Inflammatory macrophage treated with lipopolysaccharide for 4 hours (primary cell): ENCODE data around the gene SRSF5.
"Not testable (repeated sequence)": the region's sequence is repeated elsewhere in the genome, so short reads cannot be mapped to it uniquely, and the experiment has no call there.

Experiments
- DNase-seq: peaks from one replicate; pipeline ENCODE4 v3.0.0-alpha.2; 2020

Gene SRSF5

DNA sequence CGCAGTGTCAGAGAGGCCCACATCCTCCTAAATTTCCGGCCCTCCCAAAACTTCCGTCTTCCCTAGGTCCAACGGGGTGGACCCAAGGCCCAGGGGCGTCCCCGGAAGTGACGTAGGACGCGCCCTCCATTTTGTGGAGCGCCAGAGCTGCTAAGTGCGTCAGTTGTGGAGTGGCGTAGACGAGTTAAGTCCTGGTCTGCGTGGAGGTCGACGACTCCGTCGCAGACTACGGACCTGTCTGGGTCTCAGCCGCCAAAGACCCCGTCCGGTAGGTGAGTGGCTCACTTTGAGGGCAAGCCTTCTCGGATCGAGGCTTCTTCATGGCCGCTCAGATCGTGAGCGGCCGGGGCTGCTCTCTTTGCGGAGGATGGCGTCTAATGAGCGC, at the start of gene SRSF5:
Gene SRSF5, plus strand, starts transcription at position 159 of the 385 bp plus-strand sequence. CDS start 1,015 bp downstream, outside the sequence.
- DNase-seq = peak; percentile 99

DNA sequence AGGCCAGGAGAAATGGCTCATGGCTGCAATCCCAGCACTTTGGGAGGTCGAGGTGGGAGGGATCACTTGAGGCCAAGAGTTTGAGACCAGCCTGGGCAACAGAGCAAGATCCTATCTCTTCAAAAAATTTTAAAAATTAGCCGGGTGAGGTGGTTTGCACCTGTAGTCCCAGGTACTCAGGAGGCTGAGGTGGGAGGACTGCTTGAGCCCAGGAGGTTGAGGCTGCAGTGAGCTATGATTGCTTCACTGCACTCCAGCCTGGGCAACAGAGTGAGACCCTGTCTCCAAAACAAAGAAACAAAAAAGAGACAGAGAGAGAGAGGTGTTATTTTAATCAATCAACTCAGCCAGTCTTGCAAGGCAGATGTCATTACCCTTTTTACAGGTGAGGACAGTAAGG, 48.3 kb upstream of the SRSF5 start:
- DNase-seq = not testable (repeated sequence)

DNA sequence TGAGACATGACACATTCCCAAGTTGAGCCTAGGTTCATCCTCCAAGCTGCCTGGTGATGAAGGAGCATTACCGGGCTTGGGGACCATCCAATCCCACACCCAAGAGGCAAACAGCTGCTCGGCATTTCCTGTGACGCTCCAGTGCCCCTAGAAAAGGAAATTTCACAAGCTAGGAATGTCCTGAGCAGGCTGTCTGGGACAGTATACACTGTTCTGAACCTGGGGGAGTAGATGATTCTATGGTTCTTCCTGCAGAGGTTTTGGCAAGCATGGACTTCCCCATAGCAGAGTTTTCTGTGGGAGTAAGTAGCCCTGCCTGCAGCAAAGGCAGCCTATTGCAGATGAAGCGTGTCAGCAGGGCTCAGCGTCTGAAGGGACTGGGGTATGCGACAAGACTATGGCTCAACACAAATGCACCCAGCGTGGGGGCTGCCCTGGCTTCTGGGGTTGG, 47.4 kb upstream of the SRSF5 start:
- peak; percentile 99 for DNase-seq

DNA sequence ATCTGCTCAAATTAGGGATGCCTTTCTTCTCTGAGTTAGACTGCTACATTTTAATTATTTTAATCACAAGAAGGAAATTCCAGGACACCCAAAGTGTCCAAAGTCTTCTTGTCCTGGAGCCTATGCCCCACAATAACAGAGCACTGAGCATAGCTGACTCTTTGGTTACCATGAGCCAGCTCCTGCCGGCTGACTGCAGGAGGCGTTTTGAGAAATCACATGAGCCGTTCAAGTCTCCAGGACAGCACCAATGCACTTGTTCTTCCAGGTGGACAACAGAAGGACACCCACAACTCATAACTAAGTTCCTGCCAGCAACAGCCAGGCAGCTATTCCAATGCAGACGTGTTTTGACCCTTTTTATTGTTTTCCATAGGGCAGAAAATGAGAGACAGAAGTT, 46.0 kb upstream of the SRSF5 start:
- no peak for DNase-seq

DNA sequence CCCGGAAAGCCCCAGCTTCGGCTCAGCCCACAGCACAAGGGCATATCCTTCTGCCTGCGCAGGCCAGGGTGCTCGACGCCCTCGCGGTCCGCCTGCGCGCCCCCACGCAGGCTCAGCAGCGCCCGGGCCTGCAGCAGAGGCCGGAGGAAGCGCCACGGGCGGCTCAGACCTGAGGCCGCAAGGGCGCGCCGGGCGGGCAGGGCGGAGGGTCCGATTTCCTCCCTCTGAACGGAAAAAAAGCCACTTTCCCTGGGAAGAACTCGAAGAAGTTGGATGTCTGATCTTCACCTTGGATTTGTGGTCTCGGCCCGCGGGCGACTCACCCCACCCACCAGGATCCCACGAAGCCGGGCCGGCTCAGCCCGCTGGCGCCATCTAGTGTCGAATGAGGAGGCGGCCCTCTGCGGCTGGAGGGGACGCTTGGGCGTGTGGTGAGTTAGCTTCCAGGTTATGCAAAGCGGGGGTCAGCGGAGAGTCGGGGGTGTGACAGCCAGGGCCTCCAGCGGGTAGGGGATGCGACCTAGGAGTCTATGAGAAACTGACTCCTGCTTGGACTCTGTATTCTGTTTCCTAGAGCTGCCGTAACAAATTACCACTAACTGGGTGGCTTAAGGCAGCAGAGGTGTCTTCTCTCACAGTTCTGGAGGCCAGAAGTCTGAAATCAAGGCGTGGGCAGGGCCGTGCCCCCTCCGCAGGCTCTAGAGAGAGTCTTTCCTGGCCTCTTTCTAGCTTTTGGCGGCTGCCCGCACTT, 40.0 kb upstream of the SRSF5 start:
- peak; percentile 87 for DNase-seq

DNA sequence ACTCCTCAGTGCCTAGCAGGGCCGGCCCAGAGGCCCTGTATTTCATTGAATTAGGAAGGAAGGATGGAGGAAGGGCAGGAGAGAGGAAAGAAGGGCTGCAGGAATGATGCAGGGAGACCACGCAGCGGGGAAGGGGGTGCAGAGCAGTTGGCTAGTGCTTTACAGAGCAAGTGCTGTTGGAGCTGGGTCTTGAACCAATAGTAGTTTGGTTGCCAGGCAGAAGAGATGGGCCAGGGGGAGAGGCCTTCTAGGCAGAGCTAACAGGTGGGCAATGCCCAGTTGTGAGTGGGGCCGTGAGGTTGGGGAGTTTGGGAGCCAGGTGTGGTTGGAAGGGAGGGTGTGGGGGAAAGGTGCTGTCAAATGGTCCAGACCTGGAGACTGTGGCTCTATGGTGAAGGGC, 39.1 kb upstream of the SRSF5 start:
- no peak for DNase-seq

DNA sequence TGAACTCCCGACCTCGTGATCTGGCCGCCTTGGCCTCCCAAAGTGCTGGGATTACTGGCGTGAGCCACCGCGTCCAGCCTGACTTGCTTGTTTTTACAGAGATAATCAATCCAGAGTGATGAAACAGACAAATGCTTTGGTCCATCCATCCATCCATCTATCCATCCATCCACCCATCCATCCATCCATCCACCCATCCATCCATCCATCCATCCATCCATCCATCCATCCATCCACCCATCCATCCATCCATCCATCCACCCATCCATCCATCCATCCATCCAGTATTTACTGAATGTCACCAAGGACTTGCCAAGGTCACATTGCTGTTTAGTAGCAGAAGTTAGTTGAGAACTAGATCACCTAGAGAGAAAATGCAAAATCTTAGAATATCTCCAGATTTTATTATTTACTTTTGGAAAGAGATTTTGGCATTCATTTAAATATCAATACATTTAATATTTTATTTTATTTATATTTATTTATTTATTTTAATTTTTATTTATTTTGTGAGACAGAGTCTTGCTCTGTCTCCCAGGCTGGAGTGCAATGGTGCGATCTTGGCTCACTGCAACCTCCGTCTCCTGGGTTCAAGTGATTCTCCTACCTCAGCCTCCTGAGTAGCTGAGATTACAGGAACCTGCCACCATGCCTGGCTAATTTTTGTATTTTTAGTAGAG, 34.9 kb upstream of the SRSF5 start:
- DNase-seq = not testable (repeated sequence)

DNA sequence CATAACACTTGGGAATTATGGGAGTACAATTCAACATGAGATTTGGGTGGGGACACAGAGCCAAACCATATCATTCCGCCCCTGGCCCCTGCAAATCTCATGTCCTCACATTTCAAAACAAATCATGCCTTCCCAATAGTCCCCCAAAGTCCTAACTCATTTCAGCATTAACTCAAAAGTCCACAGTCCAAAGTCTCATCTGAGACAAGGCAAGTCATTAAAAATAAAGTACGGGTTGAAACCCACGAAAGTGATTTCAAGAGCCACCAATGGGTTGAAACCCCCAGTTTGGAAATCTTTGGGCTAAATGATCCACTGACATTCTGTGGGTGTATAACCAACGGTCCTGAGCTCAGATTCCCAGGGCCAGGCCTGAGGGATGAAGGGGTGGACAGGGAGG, 30.5 kb upstream of the SRSF5 start:
- not testable (repeated sequence) for DNase-seq

DNA sequence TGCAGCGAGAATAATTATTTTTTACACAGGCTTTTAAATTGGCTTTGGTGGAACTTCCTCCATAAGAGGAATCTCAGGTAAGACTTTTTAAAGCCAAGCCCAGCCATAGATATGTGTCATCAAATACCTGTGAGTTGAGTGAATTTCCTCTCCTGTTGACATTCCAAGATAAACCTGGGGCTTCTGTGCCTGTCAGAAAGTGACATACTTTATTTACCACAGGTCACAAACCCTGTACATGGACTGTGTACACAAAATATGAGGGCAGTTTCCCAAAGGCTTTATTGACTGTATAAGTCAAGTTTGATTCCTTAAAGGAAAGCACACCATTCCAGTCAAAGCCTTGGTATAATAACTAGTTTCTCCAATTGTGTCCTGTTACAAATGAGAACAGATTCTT, 25.9 kb upstream of the SRSF5 start:
- no peak for DNase-seq

DNA sequence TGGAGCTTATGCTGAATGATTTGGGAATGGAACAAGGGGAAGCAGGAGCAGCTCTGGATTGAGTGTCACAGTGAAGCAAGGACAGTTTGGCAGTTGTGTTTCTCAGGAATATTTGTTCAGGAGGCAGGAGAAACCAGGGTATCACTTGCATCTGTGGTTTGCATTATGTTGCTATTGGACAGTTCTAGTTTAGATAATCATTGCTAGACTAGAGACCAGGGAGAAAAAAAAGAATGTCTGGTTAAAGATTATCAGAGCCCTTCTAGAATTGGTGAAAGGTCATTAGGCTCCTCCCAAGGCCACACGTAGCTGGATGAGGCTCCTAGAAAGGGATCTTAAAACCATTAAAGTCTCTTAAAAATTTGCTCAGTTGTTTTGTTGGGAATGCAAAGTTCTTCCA, 17.0 kb upstream of the SRSF5 start:
- no peak for DNase-seq

DNA sequence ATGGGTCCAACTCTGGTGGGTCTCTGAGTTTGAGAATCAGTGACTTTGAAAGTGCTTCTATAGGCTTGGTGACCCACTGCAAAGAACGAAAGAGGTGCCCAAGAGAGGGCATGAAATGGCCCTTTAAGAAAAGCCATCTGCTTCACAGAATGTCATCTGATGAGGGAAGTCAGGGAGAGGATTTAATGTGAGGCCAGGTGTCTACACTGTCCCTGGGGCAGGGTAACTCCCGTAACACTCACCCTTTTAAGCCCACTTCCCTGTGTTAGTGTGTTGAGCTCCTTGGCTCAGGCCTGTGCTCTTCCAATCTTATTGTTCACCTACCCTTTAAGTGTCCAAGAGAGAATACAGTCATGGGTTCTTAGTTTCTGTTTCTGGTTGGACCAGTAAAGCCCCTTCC, 16.4 kb upstream of the SRSF5 start:
- no peak for DNase-seq

DNA sequence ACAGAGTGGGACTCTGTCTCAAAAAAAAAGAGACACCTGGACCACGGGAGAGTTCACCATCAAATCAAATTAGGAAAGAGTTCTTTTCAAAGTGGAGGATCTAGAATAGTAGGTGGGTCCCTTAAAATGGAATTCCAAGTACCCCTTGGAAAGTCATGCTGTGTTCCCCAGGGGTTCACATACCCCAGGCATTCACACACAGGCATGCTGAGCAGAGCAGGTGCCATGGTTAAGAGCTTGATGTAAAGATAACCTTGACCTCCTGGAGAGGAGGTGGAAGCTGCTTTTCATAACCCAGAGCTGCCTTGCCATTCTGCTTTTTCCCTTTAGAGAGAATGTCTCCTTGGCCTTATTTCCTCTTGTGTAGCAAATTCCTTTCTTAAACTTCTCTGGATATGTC, 14.2 kb upstream of the SRSF5 start:
- no peak for DNase-seq

DNA sequence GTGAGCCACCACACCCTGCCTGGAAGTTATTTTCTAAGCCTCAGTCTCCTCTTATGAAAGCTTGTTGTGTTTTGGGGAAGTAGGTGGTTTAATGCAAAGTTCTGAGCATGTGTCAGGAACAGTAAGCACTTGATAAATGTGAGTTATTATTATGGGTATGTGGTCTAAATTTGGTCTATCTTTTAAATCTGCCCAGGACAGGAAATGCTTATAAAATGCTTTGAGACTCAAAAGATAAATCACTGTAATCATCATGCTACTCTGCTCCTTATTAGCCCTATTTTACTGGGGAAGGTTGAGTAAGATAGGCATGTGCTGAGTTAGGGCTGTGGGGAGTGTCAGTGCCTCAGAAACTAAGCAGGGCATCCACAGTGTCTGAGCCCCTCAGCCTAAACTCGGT, 13.1 kb upstream of the SRSF5 start:
- peak; percentile 31 for DNase-seq

DNA sequence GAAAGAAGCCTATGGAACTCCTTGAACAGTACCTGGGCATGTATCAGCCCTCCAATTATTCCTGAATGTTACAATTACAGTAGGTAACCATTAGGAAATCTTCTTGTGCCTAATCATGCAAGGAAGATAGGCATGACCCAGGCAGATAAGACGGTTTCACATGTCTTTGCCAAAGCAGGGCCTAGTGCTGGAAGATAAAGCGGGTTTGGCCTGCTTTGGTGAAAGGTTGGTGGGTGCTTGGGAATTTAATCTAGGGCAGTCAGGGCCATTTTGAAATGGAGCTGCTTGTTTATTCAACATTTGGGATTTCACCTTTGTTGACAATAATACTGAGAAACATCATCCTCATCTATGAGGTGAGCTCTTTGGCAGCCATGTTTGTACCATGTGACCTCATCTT, 12.5 kb upstream of the SRSF5 start:
- no peak for DNase-seq

DNA sequence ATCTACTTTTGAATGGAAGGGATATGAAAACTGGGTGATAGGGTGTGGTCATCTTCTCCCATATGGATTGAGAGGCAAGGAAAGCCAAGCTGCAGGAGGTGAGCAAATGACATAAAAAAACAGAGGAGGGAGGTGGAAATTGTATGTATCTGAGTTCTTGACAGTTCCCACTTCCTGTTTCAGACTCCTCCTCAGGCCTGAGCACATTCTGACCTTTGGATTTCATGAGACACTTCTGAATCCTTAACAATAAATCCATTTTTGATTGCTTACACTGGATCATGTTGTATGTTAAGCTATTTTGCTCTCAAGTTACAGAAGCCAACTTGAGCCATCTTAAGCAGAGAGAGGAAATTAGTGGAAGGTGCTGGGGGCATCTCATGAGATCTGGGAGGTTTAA, 11.6 kb upstream of the SRSF5 start:
- DNase-seq = peak; percentile 58

DNA sequence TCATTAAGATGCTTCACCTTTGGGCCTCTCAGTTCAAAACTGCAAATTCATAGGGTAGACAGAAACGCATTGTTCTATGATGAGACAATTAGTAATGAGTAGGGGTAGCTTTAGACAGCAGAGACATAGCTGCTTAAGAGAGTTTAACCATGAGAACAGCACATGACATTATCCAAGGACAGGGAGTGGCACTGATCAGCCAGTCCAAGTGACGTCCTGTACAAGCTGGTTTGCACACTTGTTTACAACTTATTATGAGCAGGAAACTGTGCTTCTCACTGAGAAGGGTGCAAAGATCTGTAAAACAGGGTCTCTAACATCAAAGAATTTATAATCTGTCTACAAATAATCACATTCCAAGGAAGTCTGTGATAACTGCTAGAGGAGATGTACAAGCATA, 11.2 kb upstream of the SRSF5 start:
- DNase-seq = no peak

DNA sequence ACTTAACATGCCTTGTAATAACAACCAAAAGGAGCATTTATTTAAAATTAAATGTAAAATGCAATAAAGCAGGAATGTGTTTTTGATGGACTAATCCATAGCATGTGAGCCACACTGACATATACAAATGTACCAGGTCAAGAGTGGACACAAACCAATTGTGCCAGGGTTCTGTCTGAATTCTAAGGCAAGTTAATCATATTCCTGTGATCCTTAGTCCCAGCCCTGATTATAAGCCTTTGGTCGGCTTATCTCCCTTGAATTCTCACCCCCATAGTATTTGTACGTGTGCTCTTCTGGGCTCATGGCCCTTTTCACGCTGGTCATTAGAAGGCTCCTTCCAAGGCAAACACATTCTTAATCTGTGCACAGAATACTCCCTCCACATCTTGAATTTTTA, 10.6 kb upstream of the SRSF5 start:
- DNase-seq = no peak

DNA sequence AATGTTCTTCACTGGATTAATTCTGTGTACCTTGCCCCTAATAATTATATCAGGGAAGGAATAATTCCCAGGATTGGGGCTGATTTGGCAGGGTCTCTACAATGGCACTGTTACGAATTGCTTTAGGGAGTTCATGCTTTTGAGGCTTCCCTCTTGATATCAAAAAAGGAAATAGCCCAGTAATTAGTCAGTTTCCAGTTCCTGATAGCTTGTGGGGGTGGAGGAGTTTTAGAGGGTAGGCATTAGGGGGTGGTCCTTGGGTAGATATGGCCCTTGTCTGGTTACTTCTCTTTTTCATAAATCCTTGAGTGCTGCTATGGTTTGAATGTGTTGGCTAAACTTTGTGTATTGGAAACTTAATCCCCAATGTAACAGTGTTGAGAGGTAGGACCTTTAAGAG, 6.1 kb upstream of the SRSF5 start:
- DNase-seq = peak; percentile 25

DNA sequence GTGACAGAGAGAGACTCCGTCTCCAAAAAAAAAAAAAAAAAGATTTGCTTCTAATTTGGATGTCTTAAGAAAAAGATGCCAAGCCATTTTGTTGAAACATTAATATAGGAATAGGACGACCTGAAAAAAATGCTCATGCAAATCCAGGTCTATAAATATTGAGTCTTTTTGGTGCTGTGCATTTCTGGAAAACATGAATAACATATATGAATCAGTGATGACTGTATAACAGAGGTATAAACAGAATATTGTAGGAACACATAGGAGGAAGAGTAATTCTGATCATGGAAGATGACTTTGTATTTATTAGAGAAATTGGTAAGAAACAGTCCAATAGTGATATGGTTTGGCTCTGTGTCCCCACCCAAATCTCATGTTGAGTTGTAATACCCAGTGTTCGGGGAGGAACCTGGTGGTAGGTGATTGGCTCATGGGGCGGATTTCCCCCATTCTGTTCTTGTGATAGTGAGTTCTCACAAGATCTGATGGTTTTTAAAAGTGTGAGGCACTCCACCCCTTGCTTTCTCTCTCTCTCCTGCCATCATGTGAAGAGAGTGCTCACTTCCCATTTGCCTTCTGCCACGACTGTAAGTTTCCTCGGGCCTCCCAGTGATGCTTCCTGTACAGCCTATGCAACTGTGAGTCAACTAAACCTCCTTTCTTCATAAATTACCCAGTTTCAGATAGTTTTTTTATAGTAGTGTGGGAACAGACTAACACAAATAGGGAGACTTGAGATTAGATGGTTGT, 3.0 kb upstream of the SRSF5 start:
- peak; percentile 83 for DNase-seq

DNA sequence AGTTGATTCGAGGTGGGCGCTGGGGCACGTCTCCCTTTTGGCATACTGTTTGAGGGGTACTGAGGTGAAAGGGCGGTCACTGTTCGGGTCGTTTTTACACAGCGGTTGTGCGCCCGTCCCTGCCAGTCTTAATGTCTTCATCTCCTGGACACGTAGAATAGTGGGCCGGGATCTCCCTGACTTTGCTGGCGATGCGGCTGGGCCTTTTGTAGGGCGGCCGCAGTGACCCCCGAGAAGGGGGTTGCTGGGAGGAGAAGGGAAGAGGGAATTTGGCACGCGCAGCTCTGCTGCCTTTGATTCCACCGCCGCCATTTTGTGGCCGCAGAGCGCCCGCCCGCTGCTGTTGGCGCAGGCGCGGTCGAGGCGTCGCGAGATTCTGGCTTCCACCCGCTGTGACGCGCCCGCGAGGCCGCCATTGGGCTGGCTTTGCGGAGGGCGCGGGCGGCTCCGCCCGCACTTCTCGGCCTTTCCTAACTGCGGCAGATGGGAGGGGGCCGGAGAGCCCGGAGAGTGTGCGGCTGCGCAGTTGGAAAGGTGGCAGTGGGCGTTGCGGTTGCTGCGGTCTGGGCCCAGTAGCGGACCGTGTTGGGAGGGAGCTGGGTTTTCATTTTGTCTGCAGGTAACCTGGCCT, 542 bp downstream of the SRSF5 start:
- DNase-seq = peak; percentile 97

DNA sequence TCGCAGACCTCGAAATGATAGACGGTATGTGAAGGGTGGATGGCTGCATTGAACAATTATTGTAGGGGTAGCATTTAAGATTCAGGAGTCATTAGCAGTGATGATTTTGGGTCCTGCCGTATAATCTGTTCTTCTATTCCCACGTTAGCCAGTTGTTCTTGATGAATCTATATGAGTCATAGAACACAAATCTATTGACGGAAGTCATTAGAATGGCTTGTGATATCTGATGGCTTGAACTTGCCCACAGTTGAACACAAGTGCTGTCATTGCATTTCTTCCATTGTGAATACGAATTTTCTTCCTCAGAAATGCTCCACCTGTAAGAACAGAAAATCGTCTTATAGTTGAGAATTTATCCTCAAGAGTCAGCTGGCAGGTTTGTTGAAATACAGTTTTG, 1.9 kb downstream of the SRSF5 start:
- DNase-seq = no peak

DNA sequence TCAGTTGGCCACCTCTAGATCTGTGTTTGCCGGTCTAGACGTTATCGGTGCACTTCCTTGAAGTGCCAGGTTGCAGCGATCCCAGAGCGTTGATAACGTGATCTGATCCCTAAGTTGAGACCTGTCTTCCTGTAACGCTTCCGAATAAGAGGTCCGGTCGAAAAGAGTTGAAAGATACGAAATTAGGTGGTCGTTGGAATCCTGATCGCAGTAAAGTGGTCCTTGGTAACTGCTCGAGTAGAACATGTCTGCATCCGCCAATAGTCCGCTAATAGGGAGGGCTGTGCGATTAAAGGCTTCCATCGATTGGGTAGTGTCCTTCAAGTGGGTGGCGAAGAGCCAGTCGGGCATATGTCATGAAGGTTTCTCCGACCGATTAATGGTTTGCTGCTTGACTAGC, 2.7 kb downstream of the SRSF5 start:
- DNase-seq = no peak

DNA sequence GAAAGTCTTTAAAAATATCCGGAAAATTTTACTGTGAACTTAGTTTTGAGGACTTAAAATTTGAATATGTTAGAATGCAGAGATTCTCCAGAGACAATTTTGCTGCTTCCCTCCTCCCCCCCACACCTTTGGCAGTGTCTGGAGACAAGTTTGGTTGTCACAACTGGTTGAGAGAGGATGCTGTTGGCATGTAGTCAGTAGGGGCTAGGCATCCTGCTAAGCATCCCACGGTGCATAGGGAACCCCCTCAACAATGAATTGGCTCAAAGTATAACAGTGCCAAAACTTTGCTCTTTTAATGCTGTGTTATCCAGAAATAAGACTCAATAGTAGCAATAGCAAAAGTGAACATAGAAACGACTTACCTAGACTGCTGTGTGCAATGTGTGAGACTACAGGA, 3.6 kb downstream of the SRSF5 start:
- DNase-seq = no peak
